ENCODE measurements around the gene RREB1.

Gene RREB1

DNA sequence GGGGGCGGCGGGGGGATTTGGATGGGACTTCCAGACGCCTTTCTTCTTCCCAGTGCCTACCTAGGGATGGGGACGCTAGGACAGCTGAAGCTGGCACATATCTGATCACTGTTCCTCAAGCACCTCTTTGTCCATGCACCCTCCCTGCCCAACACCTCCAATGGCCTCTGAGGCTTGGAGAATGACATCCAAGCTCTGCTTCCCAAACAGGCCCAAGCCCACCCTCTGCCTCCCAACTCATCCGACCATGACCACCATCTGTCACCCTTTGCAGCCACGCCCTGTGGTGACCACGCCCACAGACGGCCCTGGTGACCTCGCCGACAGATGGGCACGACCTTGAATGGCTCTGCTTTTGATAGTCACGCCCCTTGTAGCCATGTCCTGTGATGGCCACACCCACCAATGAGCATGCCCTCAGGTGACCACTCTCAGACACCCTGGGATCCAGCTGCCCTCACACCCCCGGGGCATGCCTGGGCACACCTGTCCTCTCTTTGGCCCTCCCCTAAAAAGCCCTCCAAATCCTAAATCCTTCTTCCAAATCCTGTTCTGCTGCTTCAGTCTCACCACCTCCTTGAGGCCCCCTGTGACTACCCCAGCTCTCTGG, 154.2 kb downstream of the RREB1 start (continued):
- TF ChIP-seq FEZF1 (tag by site-specific recombination; IDR thresholded peaks at IDR 0.05), result no peak
- TF ChIP-seq, protein P1, sequence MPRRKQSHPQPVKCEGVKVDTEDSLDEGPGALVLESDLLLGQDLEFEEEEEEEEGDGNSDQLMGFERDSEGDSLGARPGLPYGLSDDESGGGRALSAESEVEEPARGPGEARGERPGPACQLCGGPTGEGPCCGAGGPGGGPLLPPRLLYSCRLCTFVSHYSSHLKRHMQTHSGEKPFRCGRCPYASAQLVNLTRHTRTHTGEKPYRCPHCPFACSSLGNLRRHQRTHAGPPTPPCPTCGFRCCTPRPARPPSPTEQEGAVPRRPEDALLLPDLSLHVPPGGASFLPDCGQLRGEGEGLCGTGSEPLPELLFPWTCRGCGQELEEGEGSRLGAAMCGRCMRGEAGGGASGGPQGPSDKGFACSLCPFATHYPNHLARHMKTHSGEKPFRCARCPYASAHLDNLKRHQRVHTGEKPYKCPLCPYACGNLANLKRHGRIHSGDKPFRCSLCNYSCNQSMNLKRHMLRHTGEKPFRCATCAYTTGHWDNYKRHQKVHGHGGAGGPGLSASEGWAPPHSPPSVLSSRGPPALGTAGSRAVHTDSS (tag by site-specific recombination; IDR thresholded peaks at IDR 0.05), result no peak
- TF ChIP-seq, protein P2, sequence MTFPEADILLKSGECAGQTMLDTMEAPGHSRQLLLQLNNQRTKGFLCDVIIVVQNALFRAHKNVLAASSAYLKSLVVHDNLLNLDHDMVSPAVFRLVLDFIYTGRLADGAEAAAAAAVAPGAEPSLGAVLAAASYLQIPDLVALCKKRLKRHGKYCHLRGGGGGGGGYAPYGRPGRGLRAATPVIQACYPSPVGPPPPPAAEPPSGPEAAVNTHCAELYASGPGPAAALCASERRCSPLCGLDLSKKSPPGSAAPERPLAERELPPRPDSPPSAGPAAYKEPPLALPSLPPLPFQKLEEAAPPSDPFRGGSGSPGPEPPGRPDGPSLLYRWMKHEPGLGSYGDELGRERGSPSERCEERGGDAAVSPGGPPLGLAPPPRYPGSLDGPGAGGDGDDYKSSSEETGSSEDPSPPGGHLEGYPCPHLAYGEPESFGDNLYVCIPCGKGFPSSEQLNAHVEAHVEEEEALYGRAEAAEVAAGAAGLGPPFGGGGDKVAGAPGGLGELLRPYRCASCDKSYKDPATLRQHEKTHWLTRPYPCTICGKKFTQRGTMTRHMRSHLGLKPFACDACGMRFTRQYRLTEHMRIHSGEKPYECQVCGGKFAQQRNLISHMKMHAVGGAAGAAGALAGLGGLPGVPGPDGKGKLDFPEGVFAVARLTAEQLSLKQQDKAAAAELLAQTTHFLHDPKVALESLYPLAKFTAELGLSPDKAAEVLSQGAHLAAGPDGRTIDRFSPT (tag by site-specific recombination; IDR thresholded peaks at IDR 0.05), result peak; percentile 43; the same call in 1 of the 2 replicates
- no peak for TF ChIP-seq EGR2 (tag by site-specific recombination; IDR thresholded peaks at IDR 0.05; ENCODE audit: low read depth)
- no peak for TF ChIP-seq ZNF768 (tag by site-specific recombination; IDR thresholded peaks at IDR 0.05)
- TF ChIP-seq, protein P3, sequence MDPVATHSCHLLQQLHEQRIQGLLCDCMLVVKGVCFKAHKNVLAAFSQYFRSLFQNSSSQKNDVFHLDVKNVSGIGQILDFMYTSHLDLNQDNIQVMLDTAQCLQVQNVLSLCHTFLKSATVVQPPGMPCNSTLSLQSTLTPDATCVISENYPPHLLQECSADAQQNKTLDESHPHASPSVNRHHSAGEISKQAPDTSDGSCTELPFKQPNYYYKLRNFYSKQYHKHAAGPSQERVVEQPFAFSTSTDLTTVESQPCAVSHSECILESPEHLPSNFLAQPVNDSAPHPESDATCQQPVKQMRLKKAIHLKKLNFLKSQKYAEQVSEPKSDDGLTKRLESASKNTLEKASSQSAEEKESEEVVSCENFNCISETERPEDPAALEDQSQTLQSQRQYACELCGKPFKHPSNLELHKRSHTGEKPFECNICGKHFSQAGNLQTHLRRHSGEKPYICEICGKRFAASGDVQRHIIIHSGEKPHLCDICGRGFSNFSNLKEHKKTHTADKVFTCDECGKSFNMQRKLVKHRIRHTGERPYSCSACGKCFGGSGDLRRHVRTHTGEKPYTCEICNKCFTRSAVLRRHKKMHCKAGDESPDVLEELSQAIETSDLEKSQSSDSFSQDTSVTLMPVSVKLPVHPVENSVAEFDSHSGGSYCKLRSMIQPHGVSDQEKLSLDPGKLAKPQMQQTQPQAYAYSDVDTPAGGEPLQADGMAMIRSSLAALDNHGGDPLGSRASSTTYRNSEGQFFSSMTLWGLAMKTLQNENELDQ (tag by site-specific recombination; IDR thresholded peaks at IDR 0.05; ENCODE audit: low read depth), result no peak
- TF ChIP-seq ZNF37A (tag by site-specific recombination; IDR thresholded peaks at IDR 0.05), result no peak
- TF ChIP-seq KLF1 (tag by site-specific recombination; IDR thresholded peaks at IDR 0.05), result peak; percentile 97
- TF ChIP-seq ZNF843 (tag by site-specific recombination; IDR thresholded peaks at IDR 0.05), result no peak
- no peak for TF ChIP-seq ZNF114 (tag by site-specific recombination; IDR thresholded peaks at IDR 0.05)
- TF ChIP-seq, protein P4, sequence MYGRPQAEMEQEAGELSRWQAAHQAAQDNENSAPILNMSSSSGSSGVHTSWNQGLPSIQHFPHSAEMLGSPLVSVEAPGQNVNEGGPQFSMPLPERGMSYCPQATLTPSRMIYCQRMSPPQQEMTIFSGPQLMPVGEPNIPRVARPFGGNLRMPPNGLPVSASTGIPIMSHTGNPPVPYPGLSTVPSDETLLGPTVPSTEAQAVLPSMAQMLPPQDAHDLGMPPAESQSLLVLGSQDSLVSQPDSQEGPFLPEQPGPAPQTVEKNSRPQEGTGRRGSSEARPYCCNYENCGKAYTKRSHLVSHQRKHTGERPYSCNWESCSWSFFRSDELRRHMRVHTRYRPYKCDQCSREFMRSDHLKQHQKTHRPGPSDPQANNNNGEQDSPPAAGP (tag by site-specific recombination; IDR thresholded peaks at IDR 0.05), result 0 out of 2 replicates have a peak, but pooled peaks have one; percentile 20
- no peak for TF ChIP-seq ZNF664 (tag by site-specific recombination; IDR thresholded peaks at IDR 0.05)
- TF ChIP-seq SCRT1 (tag by site-specific recombination; IDR thresholded peaks at IDR 0.05; ENCODE audit: borderline replicate concordance), result no peak
- TF ChIP-seq ZNF514 (tag by site-specific recombination; IDR thresholded peaks at IDR 0.05), result no peak
- TF ChIP-seq KLF8 (tag by site-specific recombination; IDR thresholded peaks at IDR 0.05), result peak; percentile 65; the same call in 1 of the 2 replicates
- peak; percentile 74; the same call in 1 of the 2 replicates for TF ChIP-seq KLF7 (tag by site-specific recombination; IDR thresholded peaks at IDR 0.05; ENCODE audit: borderline replicate concordance)
- no peak for TF ChIP-seq ZNF394 (tag by site-specific recombination; IDR thresholded peaks at IDR 0.05; ENCODE audit: borderline replicate concordance)
- TF ChIP-seq IKZF3 (tag by site-specific recombination; IDR thresholded peaks at IDR 0.05), result no peak
- no peak for TF ChIP-seq ZNF560 (tag by site-specific recombination; IDR thresholded peaks at IDR 0.05; ENCODE audit: borderline replicate concordance)
- TF ChIP-seq ZNF610 (tag by site-specific recombination; IDR thresholded peaks at IDR 0.05; ENCODE audit: borderline replicate concordance), result no peak
- TF ChIP-seq, protein P5, sequence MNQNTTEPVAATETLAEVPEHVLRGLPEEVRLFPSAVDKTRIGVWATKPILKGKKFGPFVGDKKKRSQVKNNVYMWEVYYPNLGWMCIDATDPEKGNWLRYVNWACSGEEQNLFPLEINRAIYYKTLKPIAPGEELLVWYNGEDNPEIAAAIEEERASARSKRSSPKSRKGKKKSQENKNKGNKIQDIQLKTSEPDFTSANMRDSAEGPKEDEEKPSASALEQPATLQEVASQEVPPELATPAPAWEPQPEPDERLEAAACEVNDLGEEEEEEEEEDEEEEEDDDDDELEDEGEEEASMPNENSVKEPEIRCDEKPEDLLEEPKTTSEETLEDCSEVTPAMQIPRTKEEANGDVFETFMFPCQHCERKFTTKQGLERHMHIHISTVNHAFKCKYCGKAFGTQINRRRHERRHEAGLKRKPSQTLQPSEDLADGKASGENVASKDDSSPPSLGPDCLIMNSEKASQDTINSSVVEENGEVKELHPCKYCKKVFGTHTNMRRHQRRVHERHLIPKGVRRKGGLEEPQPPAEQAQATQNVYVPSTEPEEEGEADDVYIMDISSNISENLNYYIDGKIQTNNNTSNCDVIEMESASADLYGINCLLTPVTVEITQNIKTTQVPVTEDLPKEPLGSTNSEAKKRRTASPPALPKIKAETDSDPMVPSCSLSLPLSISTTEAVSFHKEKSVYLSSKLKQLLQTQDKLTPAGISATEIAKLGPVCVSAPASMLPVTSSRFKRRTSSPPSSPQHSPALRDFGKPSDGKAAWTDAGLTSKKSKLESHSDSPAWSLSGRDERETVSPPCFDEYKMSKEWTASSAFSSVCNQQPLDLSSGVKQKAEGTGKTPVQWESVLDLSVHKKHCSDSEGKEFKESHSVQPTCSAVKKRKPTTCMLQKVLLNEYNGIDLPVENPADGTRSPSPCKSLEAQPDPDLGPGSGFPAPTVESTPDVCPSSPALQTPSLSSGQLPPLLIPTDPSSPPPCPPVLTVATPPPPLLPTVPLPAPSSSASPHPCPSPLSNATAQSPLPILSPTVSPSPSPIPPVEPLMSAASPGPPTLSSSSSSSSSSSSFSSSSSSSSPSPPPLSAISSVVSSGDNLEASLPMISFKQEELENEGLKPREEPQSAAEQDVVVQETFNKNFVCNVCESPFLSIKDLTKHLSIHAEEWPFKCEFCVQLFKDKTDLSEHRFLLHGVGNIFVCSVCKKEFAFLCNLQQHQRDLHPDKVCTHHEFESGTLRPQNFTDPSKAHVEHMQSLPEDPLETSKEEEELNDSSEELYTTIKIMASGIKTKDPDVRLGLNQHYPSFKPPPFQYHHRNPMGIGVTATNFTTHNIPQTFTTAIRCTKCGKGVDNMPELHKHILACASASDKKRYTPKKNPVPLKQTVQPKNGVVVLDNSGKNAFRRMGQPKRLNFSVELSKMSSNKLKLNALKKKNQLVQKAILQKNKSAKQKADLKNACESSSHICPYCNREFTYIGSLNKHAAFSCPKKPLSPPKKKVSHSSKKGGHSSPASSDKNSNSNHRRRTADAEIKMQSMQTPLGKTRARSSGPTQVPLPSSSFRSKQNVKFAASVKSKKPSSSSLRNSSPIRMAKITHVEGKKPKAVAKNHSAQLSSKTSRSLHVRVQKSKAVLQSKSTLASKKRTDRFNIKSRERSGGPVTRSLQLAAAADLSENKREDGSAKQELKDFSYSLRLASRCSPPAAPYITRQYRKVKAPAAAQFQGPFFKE (tag by site-specific recombination; IDR thresholded peaks at IDR 0.05; ENCODE audit: borderline replicate concordance), result 0 out of 2 replicates have a peak, but pooled peaks have one; percentile 22
